PC-3 (cell line): ENCODE data around the gene TMEM270. TPM values are rescaled to one million over a fixed set of nuclear protein-coding genes. Genes with fewer than 3 reads are reported as not detected.
A peak's percentile ranks its signal among the peaks of the same experiment; 100 is the strongest.

Experiments used
- ATAC-seq: fragments of 200-7000 bp; cut with Tn5 transposase; 2 replicates; pipeline ENCODE4 v1.9.1; 2020; ENCODE audit warnings: mild to moderate bottlenecking, moderate library complexity
- BruUV-seq: library from RNA; stranded (reverse); fragments of 400-500 nt; replicated peaks from 2 replicates; lab custom pipeline; 2021; lab: Mats Ljungman, UMichigan
- CTCF ChIA-PET: fragments of 300-600 bp; sonication (Branson Sonifier 250); formaldehyde crosslinking; loops from one replicate; lab custom pipeline; 2022; ENCODE audit warnings: antibody characterized with exemption; lab: Charles Lee
- POLR2A ChIA-PET: fragments of 300-600 bp; sonication (Branson Sonifier 250); formaldehyde crosslinking; loops from one replicate; lab custom pipeline; 2022; ENCODE audit warnings: antibody characterized with exemption; ENCODE audit not compliant: unreplicated experiment; lab: Charles Lee
- DNase-seq: peaks from one replicate; pipeline ENCODE4 v3.0.0-alpha.2; 2015
- H2AFZ ChIP-seq: fragments of 300-600 bp; sonication (generic); 2 replicates; pipeline ENCODE4 v1.6.0; 2016; ENCODE audit warnings: antibody characterized with exemption, low read length
- H3F3A ChIP-seq: fragments of 300-600 bp; sonication (generic); one replicate; pipeline ENCODE4 v1.6.0; 2017; ENCODE audit warnings: antibody characterized with exemption, low read length, control low read depth, mild to moderate bottlenecking; ENCODE audit not compliant: unreplicated experiment
- H3K27ac ChIP-seq: fragments of 300-600 bp; sonication (generic); 2 replicates; pipeline ENCODE4 v1.5.1; 2016; ENCODE audit warnings: mild to moderate bottlenecking, low read length
- H3K27me3 ChIP-seq: fragments of 300-600 bp; sonication (generic); 2 replicates; pipeline ENCODE4 v1.6.1; 2016; ENCODE audit warnings: low read length, mixed read lengths
- H3K36me3 ChIP-seq: fragments of 300-600 bp; sonication (generic); 2 replicates; pipeline ENCODE4 v1.6.1; 2016; ENCODE audit warnings: low read depth, mixed run types, low read length, mixed read lengths
- H3K4me1 ChIP-seq: fragments of 300-600 bp; sonication (generic); 2 replicates; pipeline ENCODE4 v1.5.1; 2016; ENCODE audit warnings: low read length; ENCODE audit not compliant: insufficient read depth
- H3K4me2 ChIP-seq: fragments of 300-600 bp; sonication (generic); 2 replicates; pipeline ENCODE4 v1.6.0; 2016; ENCODE audit warnings: low read length
- H3K4me3 ChIP-seq: fragments of 300-600 bp; sonication (generic); 2 replicates; pipeline ENCODE4 v1.5.1; 2016; ENCODE audit warnings: mild to moderate bottlenecking, low read length, mixed read lengths
- H3K79me2 ChIP-seq: fragments of 300-600 bp; sonication (generic); 2 replicates; pipeline ENCODE4 v1.6.1; 2017; ENCODE audit warnings: low read length, mixed read lengths
- H3K9ac ChIP-seq: fragments of 300-600 bp; sonication (generic); 2 replicates; pipeline ENCODE4 v1.6.0; 2016; ENCODE audit warnings: mild to moderate bottlenecking, low read length
- H3K9me2 ChIP-seq: fragments of 300-600 bp; sonication (generic); replicated peaks from 2 replicates; pipeline ENCODE4 v1.6.1; 2016; ENCODE audit warnings: mixed run types, low read length, mixed read lengths
- H3K9me3 ChIP-seq: fragments of 300-600 bp; sonication (generic); 2 replicates; pipeline ENCODE4 v1.6.1; 2016; ENCODE audit warnings: low read length, mixed read lengths
- H4K20me1 ChIP-seq: fragments of 300-600 bp; sonication (generic); 2 replicates; pipeline ENCODE4 v1.6.1; 2016; ENCODE audit warnings: low read length, mixed read lengths
- CTCF ChIP-seq: fragments of 300-600 bp; sonication (generic); conservative IDR thresholded peaks from 2 replicates; pipeline ENCODE4 v1.5.1; 2017; ENCODE audit warnings: antibody characterized with exemption, low read depth, mild to moderate bottlenecking, low read length
- EZH2 ChIP-seq: fragments of 300-600 bp; sonication (generic); IDR thresholded peaks from one replicate; pipeline ENCODE4 v1.6.1; 2017; ENCODE audit warnings: antibody characterized with exemption, mild to moderate bottlenecking, low read length; ENCODE audit not compliant: unreplicated experiment
- EZH2phosphoT487 ChIP-seq: fragments of 300-600 bp; sonication (generic); IDR thresholded peaks from 2 replicates; pipeline ENCODE4 v1.6.1; 2018; ENCODE audit warnings: mild to moderate bottlenecking, antibody characterized with exemption, low read length, borderline replicate concordance
- intact Hi-C: fragments of 100-400 bp; cut with micrococcal nuclease; formaldehyde crosslinking; loops from 2 replicates; pipeline ENCODE4 v1.9.0; 2023
- total RNA-seq: library from RNA; depleted of rRNA; stranded (reverse); fragments of >200 nt; gene quantifications from 2 replicates; pipeline ENCODE4 v1.2.3, GENCODE V29; 2014

The TMEM270 gene
- total RNA-seq, 1 experiment from 2014 or later: not detected

- Histone ChIP-seq H2AFZ (no peak overlapping the region), H3K4me2 (peak overlapping the region; percentile 87), H3K79me2 (peaks cover 45% of the 10 kb centered on the region), H3K9ac (peak overlapping the region; percentile 96), H4K20me1 (peaks cover 21% of the 10 kb centered on the region), H3K27me3 (no peaks in the 10 kb centered on the region), H3K4me1 (peaks cover 54% of the 10 kb centered on the region), H3K9me3 (no peaks in the 10 kb centered on the region), H3F3A (peaks cover 9% of the 10 kb centered on the region), H3K4me3 (peak overlapping the region; percentile 99; the same call in 1 of the 2 replicates), H3K27ac (peak overlapping the region; percentile 96), H3K9me2 (no peaks in the 10 kb centered on the region), H3K36me3 (peaks cover 12% of the 10 kb centered on the region)
- TF ChIP-seq CTCF (no peak), EZH2phosphoT487 (no peak), EZH2 (no peak)
- no peak for DNase-seq
- POLR2A ChIA-PET: no interaction called here
- intact Hi-C loops: loop anchor here (1.0 kb wide), 1 partner anchor 22 kb away; no protein-coding TSS in a partner anchor
- no peak for ATAC-seq
- no TSS peak for BruUV-seq
- CTCF ChIA-PET: no interaction called here
Measured at GRCh38 chr7:73828972-73829371, 32.0 kb upstream of the TMEM270 start.

GRCh38 chr7:73829505-73829904 lies 31.5 kb upstream of the TMEM270 start:
- peaks cover 49% of the 10 kb centered on the region for H3K4me1 ChIP-seq
- H3K9me3 ChIP-seq: no peaks in the 10 kb centered on the region
- peak overlapping the region; percentile 96 for H3K27ac ChIP-seq
- H4K20me1 ChIP-seq: peaks cover 21% of the 10 kb centered on the region
- ATAC-seq (no peak), DNase-seq (peak; percentile 75)
- H3F3A ChIP-seq: peaks cover 9% of the 10 kb centered on the region
- peaks cover 45% of the 10 kb centered on the region for H3K79me2 ChIP-seq
- peak overlapping the region; percentile 96 for H3K9ac ChIP-seq
- CTCF ChIA-PET: no interaction called here
- no peak overlapping the region for H2AFZ ChIP-seq
- no peak for TF ChIP-seq EZH2
- no peak for TF ChIP-seq CTCF
- TF ChIP-seq EZH2phosphoT487: no peak
- no peaks in the 10 kb centered on the region for H3K27me3 ChIP-seq
- no TSS peak for BruUV-seq
- H3K4me2 ChIP-seq: peak overlapping the region; percentile 87
- H3K4me3 ChIP-seq: peak overlapping the region; percentile 99
- intact Hi-C loops: no loop called here
- no peaks in the 10 kb centered on the region for H3K9me2 ChIP-seq
- peaks cover 12% of the 10 kb centered on the region for H3K36me3 ChIP-seq
- POLR2A ChIA-PET: interaction anchor here (0.6 kb wide), 1 partner anchor 13 kb away, joined by 4 read pairs; no protein-coding TSS in a partner anchor

- Histone ChIP-seq H3K79me2 (peaks cover 45% of the 10 kb centered on the region), H3K27me3 (no peaks in the 10 kb centered on the region), H3K4me3 (peak overlapping the region; percentile 99), H3K9ac (peak overlapping the region; percentile 96), H3F3A (peaks cover 9% of the 10 kb centered on the region), H3K4me1 (peaks cover 43% of the 10 kb centered on the region), H2AFZ (no peak overlapping the region), H3K36me3 (peaks cover 12% of the 10 kb centered on the region), H3K9me2 (no peaks in the 10 kb centered on the region), H4K20me1 (peaks cover 21% of the 10 kb centered on the region), H3K9me3 (no peaks in the 10 kb centered on the region), H3K4me2 (peak overlapping the region; percentile 87), H3K27ac (peak overlapping the region; percentile 96)
- POLR2A ChIA-PET: interaction anchor here (0.6 to 4.1 kb wide), 2 partner anchors 13 kb away, joined by 4 to 64 read pairs; partner anchors contain the start of gene METTL27
- TSS peak; percentile 47 for BruUV-seq
- intact Hi-C loops: no loop called here
- peak; percentile 39 for DNase-seq
- no peak for ATAC-seq
- CTCF ChIA-PET: no interaction called here
- TF ChIP-seq CTCF (peak; percentile 48), EZH2phosphoT487 (no peak)
Measured at GRCh38 chr7:73829921-73830680, 30.9 kb upstream of the TMEM270 start.
